Activated CD4-positive, alpha-beta memory T cell treated with anti-CD3 and anti-CD28 coated beads for 36 hours (primary cell): Measurements from ENCODE around the gene APOC4. TPM values are rescaled to one million over a fixed set of nuclear protein-coding genes. Genes with fewer than 3 reads are reported as not detected.
A peak's percentile ranks its signal among the peaks of the same experiment; 100 is the strongest.

Experiments used
- CTCF ChIA-PET: fragments of 350-600 bp; sonication (Branson Sonifier 250); formaldehyde crosslinking; loops from one replicate; lab custom pipeline; 2021; ENCODE audit warnings: antibody characterized with exemption, inconsistent platforms; lab: Charles Lee
- POLR2A ChIA-PET: fragments of 350-600 bp; sonication (Branson Sonifier 250); formaldehyde crosslinking; loops from one replicate; lab custom pipeline; 2021; ENCODE audit warnings: antibody characterized with exemption; lab: Charles Lee
- DNase-seq: peaks from one replicate; pipeline ENCODE4 v3.0.0-alpha.2; 2020
- H3K27ac Mint-ChIP-seq: one replicate; pipeline ENCODE4 v1.8.0; 2021; ENCODE audit warnings: mixed read lengths
- H3K27me3 Mint-ChIP-seq: one replicate; pipeline ENCODE4 v1.8.0; 2021; ENCODE audit warnings: mixed read lengths
- H3K36me3 Mint-ChIP-seq: one replicate; pipeline ENCODE4 v1.8.0; 2021; ENCODE audit warnings: mixed read lengths
- H3K4me1 Mint-ChIP-seq: one replicate; pipeline ENCODE4 v1.8.0; 2021; ENCODE audit warnings: low read depth, mixed read lengths
- H3K4me3 Mint-ChIP-seq: one replicate; pipeline ENCODE4 v1.8.0; 2021; ENCODE audit warnings: mild to moderate bottlenecking, mixed read lengths
- H3K9me3 Mint-ChIP-seq: one replicate; pipeline ENCODE4 v1.8.0; 2021; ENCODE audit warnings: mixed read lengths
- intact Hi-C: fragments of 100-400 bp; cut with micrococcal nuclease; formaldehyde crosslinking; loops from one replicate; pipeline ENCODE4 v1.15.1; 2023
- total RNA-seq, 2 experiments: library from RNA; stranded (reverse); gene quantifications; one replicate each; pipeline ENCODE4 v1.2.3, GENCODE V29; 2021

APOC4 gene, protein sequence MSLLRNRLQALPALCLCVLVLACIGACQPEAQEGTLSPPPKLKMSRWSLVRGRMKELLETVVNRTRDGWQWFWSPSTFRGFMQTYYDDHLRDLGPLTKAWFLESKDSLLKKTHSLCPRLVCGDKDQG
- total RNA-seq: not detected

DNA sequence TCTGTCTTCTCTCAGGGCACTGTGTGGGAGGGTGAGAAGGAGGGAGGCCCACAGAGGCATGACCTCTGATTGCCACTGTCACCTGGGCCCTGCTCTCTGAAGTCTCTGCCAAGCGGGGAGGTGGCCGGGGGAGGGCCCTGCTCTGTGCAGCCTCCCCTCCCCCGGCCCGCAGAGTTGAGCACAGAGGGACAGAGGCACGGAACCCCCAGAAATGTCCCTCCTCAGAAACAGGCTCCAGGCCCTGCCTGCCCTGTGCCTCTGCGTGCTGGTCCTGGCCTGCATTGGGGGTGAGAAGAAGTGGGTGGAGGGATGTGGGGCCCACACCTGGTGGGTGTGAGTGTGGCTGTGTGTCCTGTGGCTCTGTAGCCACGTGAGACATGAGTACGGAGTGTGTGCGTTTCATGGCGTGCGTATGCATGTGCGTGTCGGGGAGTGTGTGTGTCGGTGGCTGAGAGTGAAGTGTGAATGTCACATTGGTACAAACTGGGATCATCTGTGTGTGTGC, at the start of gene APOC4:
TSS of gene APOC4 (plus strand) at position 171 of the 505 bp plus-strand sequence. CDS start at position 212, 41 bp downstream.
- Mint-ChIP-seq H3K27ac (no peak within 1 kb of the TSS), H3K4me1 (no peaks in the 10 kb centered on the region), H3K36me3 (no peaks in the 10 kb centered on the region), H3K9me3 (no peaks in the 10 kb centered on the region), H3K27me3 (no peaks in the 10 kb centered on the region), H3K4me3 (no peak within 1 kb of the TSS)
- intact Hi-C loops: no loop called here
- ChIA-PET CTCF (no interaction called here), POLR2A (no interaction called here)
- DNase-seq: no peak

DNA sequence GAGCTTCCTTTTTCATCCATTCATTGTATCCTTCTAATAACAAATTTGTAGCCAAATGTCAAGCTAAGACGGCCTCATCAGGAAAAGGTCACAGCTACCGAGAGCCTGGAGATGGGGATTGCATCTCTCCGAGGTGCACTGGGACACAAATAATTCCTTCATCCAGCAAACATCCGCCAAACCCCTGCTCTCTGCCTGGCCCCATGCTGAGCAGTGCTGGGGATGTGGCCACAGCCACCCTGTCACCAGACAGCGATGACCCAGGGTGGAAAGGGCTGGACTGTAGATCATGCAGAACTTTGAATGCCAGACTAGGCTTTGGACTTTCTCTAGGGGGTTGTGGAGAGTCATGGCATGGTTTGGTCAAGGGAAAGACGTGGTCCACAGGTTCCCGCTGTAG, 49.1 kb upstream of the APOC4 start:
- no peaks in the 10 kb centered on the region for H3K9me3 Mint-ChIP-seq
- ChIA-PET POLR2A (no interaction called here), CTCF (interaction anchor here (1.3 to 3.6 kb wide), 3 partner anchors 12 to 167 kb away, joined by 4 to 23 read pairs (median 4); partner anchors contain the start of gene APOE)
- DNase-seq: no peak
- no peaks in the 10 kb centered on the region for H3K27me3 Mint-ChIP-seq
- intact Hi-C loops: no loop called here
- H3K27ac Mint-ChIP-seq: no peak overlapping the region
- H3K4me1 Mint-ChIP-seq: peaks cover 28% of the 10 kb centered on the region
- H3K36me3 Mint-ChIP-seq: peaks cover 46% of the 10 kb centered on the region
- H3K4me3 Mint-ChIP-seq: peak overlapping the region; percentile 84

DNA sequence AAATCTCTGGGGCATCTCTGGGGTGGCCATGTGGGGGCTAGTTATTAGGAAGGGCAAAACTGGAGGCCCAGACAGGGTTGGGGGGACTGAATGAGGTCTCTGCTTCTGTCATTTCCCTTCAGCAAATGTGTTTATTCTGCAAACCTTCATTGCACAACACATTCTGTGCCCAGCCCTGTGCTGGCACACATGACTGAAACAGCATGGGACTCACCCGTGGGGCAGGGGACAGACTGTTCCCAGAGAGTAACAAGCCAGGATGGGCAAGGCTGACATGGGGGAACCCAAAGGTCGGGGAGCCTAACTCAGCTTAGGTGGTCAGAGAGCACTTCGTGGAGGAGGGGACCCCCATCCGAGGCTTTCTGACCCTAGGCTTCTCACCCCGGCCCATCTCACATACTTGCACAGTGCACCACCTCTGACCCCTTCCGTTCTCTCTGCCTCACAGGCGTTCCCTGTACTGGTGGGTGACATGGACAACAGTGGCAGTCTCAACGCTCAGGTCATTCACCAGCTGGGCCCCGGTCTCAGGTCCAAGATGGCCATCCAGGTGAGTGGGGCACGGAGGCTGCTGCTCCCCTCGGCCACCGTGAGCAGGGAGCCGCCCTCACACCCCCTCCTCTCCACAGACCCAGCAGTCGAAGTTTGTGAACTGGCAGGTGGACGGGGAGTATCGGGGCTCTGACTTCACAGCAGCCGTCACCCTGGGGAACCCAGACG, 48.5 kb upstream of the APOC4 start:
- H3K4me3 Mint-ChIP-seq: peak overlapping the region; percentile 84
- H3K36me3 Mint-ChIP-seq: peaks cover 50% of the 10 kb centered on the region
- peaks cover 28% of the 10 kb centered on the region for H3K4me1 Mint-ChIP-seq
- no peaks in the 10 kb centered on the region for H3K27me3 Mint-ChIP-seq
- CTCF ChIA-PET: interaction anchor here (1.4 to 3.6 kb wide), 2 partner anchors 11 to 57 kb away, joined by 4 to 23 read pairs; partner anchors contain the start of gene APOE
- no peaks in the 10 kb centered on the region for H3K9me3 Mint-ChIP-seq
- no peak for DNase-seq
- no peak overlapping the region for H3K27ac Mint-ChIP-seq
- intact Hi-C loops: no loop called here
- POLR2A ChIA-PET: no interaction called here

DNA sequence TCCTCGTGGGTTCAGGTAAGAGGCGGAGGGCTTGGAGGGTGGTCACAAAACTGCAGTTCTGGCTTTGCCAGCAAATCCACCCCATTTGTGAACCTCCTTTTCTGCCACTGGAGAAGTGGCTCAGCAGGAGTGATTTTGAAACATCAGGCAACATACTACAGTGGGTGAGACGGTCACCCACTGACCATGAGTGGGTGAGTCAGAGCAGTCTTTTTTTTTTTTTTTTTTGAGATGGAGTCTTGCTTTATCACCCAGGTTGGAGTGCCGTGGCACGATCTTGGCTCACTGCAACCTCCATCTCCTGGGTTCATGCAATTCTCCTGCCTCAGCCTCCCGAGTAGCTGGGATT, 48.0 kb upstream of the APOC4 start:
- POLR2A ChIA-PET: no interaction called here
- H3K36me3 Mint-ChIP-seq: peaks cover 50% of the 10 kb centered on the region
- H3K9me3 Mint-ChIP-seq: no peaks in the 10 kb centered on the region
- CTCF ChIA-PET: interaction anchor here (1.5 to 2.6 kb wide), 2 partner anchors 11 to 58 kb away, joined by 4 to 11 read pairs; partner anchors contain the start of gene APOE
- intact Hi-C loops: no loop called here
- peaks cover 27% of the 10 kb centered on the region for H3K4me1 Mint-ChIP-seq
- H3K4me3 Mint-ChIP-seq: no peak overlapping the region
- no peaks in the 10 kb centered on the region for H3K27me3 Mint-ChIP-seq
- no peak overlapping the region for H3K27ac Mint-ChIP-seq
- no peak for DNase-seq

DNA sequence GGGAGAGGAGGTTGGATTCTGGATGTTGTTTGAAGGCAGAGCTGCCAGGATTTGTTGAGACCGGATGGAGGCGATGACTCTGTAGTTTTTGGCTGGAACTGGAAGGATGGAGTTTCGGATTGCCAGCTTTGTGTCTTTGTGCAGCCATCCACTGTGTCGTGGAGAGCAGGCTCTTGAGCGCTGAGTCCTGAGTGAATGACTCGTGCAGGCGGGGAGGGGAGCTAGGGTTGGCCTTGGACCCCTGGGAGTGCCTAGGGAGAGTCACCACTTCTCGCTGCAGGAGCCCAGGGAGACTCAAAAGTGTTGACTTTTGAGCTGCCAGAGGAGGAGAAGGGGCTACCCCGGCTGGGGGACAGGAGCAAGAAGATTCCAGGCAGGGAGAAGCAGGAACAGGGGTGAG, 47.1 kb upstream of the APOC4 start:
- no peaks in the 10 kb centered on the region for H3K9me3 Mint-ChIP-seq
- POLR2A ChIA-PET: no interaction called here
- peaks cover 52% of the 10 kb centered on the region for H3K36me3 Mint-ChIP-seq
- CTCF ChIA-PET: interaction anchor here (1.5 to 2.6 kb wide), 2 partner anchors 10 to 58 kb away, joined by 4 to 11 read pairs; partner anchors contain the start of gene APOE
- intact Hi-C loops: no loop called here
- no peaks in the 10 kb centered on the region for H3K27me3 Mint-ChIP-seq
- H3K27ac Mint-ChIP-seq: no peak overlapping the region
- H3K4me1 Mint-ChIP-seq: peaks cover 26% of the 10 kb centered on the region
- DNase-seq: no peak
- no peak overlapping the region for H3K4me3 Mint-ChIP-seq

DNA sequence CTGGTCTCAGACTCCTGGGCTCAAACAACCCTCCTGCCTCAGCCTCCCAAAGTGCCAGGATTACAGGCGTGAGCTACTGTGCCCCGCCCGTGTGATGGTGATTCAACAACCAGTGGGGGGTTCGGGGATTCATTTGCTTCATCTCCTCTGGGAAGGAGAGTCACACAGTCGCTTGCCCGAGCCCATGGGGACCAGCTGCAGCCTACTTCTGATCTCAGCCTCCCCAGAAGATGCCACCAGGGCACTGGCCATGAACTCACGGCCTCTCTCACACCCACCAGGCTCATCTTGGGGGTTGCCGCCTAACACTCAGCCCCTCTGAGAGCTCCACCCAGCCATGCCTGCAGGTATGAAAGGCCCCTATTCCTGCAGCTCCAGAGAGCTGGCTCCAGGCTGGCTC, 44.2 kb upstream of the APOC4 start:
- no peaks in the 10 kb centered on the region for H3K27me3 Mint-ChIP-seq
- H3K9me3 Mint-ChIP-seq: no peaks in the 10 kb centered on the region
- CTCF ChIA-PET: no interaction called here
- intact Hi-C loops: no loop called here
- peaks cover 47% of the 10 kb centered on the region for H3K36me3 Mint-ChIP-seq
- no peak for DNase-seq
- no peak overlapping the region for H3K4me3 Mint-ChIP-seq
- POLR2A ChIA-PET: no interaction called here
- peaks cover 9% of the 10 kb centered on the region for H3K4me1 Mint-ChIP-seq
- H3K27ac Mint-ChIP-seq: no peak overlapping the region

DNA sequence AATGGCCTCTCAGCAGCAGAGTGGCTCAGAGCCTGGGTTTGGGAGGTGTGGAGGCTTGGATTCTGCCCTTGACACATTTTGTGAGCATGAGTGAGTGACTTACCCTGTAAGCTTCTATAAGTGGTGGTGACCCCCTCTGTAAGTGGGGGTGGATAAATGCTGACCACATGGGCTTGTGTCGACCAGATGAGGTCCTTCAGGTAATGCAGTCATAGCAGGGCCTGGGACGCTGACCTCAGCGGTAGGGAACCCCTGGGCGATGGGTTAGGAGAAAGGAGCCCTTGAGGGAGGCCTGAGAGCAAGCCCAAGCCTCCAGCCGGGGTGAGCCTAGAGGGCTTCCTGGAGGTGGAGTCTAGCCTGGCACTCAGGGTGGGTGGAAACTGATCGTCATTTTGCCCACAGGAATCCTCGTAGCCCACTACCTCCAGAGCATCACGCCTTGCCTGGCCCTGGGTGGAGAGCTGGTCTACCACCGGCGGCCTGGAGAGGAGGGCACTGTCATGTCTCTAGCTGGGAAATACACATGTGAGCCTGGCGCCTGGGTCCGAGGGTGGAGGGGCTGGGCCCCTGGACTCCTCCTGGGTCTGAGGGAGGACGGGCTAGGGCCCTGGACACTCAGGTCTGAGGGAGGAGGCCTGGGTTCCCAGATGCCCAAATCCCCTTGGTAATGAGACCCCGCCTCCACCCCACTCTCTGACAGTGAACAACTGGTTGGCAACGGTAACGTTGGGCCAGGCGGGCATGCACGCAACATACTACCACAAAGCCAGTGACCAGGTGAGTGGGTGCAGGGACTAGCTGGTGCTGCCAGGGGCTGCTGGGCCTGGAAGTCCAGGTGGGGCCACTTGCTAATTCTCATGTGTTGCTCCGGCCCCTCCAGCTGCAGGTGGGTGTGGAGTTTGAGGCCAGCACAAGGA, 41.5 kb upstream of the APOC4 start:
- Mint-ChIP-seq H3K36me3 (peaks cover 33% of the 10 kb centered on the region), H3K4me3 (no peak overlapping the region), H3K27ac (no peak overlapping the region), H3K4me1 (peaks cover 1% of the 10 kb centered on the region), H3K27me3 (no peaks in the 10 kb centered on the region), H3K9me3 (no peaks in the 10 kb centered on the region)
- no peak for DNase-seq
- intact Hi-C loops: no loop called here
- ChIA-PET CTCF (no interaction called here), POLR2A (no interaction called here)

DNA sequence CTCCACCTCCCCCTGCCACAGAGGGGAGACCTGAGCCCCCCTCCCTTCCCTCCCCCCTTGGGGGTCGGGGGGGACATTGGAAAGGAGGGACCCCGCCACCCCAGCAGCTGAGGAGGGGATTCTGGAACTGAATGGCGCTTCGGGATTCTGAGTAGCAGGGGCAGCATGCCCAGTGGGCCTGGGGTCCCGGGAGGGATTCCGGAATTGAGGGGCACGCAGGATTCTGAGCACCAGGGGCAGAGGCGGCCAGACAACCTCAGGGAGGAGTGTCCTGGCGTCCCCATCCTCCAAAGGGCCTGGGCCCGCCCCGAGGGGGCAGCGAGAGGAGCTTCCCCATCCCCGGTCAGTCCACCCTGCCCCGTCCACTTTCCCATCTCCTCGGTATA, 38.8 kb upstream of the APOC4 start:
- DNase-seq: no peak
- CTCF ChIA-PET: interaction anchor here (1.0 to 4.6 kb wide), 5 partner anchors 10 to 57 kb away, joined by 3 to 23 read pairs (median 11); partner anchors contain the start of gene TOMM40
- Mint-ChIP-seq H3K4me3 (no peak overlapping the region), H3K27ac (no peak overlapping the region), H3K4me1 (peaks cover 6% of the 10 kb centered on the region), H3K9me3 (no peaks in the 10 kb centered on the region), H3K27me3 (peaks cover 18% of the 10 kb centered on the region), H3K36me3 (peaks cover 17% of the 10 kb centered on the region)
- intact Hi-C loops: loop anchor here (1.0 kb wide), 1 partner anchor 48 kb away; no protein-coding TSS in a partner anchor
- POLR2A ChIA-PET: no interaction called here

DNA sequence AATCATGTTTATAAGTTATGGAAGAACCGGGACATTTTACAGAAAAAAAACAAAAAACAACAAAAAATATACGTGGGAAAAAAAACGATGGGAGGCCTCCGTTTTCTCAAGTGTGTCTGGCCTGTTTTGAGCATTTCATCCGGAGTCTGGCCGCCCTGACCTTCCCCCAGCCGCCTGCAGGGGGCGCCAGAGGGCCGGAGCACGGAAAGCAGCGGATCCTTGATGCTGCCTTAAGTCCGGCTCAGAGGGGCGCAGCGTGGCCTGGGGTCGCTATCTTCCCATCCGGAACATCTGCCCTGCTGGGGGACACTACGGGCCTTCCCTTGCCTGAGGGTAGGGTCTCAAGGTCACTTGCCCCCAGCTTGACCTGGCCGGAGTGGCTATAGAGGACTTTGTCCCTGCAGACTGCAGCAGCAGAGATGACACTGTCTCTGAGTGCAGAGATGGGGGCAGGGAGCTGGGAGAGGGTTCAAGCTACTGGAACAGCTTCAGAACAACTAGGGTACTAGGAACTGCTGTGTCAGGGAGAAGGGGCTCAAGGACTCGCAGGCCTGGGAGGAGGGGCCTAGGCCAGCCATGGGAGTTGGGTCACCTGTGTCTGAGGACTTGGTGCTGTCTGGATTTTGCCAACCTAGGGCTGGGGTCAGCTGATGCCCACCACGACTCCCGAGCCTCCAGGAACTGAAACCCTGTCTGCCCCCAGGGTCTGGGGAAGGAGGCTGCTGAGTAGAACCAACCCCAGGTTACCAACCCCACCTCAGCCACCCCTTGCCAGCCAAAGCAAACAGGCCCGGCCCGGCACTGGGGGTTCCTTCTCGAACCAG, 38.2 kb upstream of the APOC4 start:
- H3K27me3 Mint-ChIP-seq: peaks cover 18% of the 10 kb centered on the region
- POLR2A ChIA-PET: interaction anchor here (1.7 kb wide), 1 partner anchor 11 kb away, joined by 5 read pairs; the partner anchor contains the start of gene APOC1
- no peak overlapping the region for H3K4me3 Mint-ChIP-seq
- intact Hi-C loops: loop anchor here (1.0 kb wide), 1 partner anchor 47 kb away; no protein-coding TSS in a partner anchor
- peaks cover 17% of the 10 kb centered on the region for H3K36me3 Mint-ChIP-seq
- CTCF ChIA-PET: interaction anchor here (0.6 to 4.6 kb wide), 7 partner anchors 8 to 57 kb away, joined by 3 to 23 read pairs (median 11); partner anchors contain the start of gene TOMM40
- H3K4me1 Mint-ChIP-seq: peaks cover 6% of the 10 kb centered on the region
- H3K9me3 Mint-ChIP-seq: no peaks in the 10 kb centered on the region
- DNase-seq: peak; percentile 82
- H3K27ac Mint-ChIP-seq: no peak overlapping the region

DNA sequence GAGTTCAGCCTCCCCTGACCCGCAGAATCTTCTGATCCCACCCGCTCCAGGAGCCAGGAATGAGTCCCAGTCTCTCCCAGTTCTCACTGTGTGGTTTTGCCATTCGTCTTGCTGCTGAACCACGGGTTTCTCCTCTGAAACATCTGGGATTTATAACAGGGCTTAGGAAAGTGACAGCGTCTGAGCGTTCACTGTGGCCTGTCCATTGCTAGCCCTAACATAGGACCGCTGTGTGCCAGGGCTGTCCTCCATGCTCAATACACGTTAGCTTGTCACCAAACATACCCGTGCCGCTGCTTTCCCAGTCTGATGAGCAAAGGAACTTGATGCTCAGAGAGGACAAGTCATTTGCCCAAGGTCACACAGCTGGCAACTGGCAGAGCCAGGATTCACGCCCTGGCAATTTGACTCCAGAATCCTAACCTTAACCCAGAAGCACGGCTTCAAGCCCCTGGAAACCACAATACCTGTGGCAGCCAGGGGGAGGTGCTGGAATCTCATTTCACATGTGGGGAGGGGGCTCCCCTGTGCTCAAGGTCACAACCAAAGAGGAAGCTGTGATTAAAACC, 37.5 kb upstream of the APOC4 start:
- no peak overlapping the region for H3K27ac Mint-ChIP-seq
- H3K9me3 Mint-ChIP-seq: no peaks in the 10 kb centered on the region
- peaks cover 6% of the 10 kb centered on the region for H3K4me1 Mint-ChIP-seq
- peaks cover 17% of the 10 kb centered on the region for H3K36me3 Mint-ChIP-seq
- ChIA-PET CTCF (interaction anchor here (0.6 to 4.6 kb wide), 8 partner anchors 8 to 155 kb away, joined by 3 to 23 read pairs (median 7); partner anchors contain the start of gene TOMM40), POLR2A (interaction anchor here (1.7 kb wide), 1 partner anchor 10 kb away, joined by 5 read pairs; the partner anchor contains the start of gene APOC1)
- intact Hi-C loops: no loop called here
- peaks cover 18% of the 10 kb centered on the region for H3K27me3 Mint-ChIP-seq
- DNase-seq: no peak
- no peak overlapping the region for H3K4me3 Mint-ChIP-seq
